ENCODE results near the gene SMURF2. TPM values are rescaled to one million over a fixed set of nuclear protein-coding genes. Genes with fewer than 3 reads are reported as not detected.
A peak's percentile ranks its signal among the peaks of the same experiment; 100 is the strongest.
"Not testable (repeated sequence)": the region's sequence is repeated elsewhere in the genome, so short reads cannot be mapped to it uniquely, and the experiment has no call there.

Gene SMURF2
- polyA plus RNA-seq, 4 donors = 8.0 to 20.1 (median 12.9) TPM

- not testable (repeated sequence) for H3K27me3 ChIP-seq (ENCODE audit: control insufficient read depth in 3 of 3, insufficient read depth in 3 of 3, low read length in 3 of 3); H3K36me3 ChIP-seq (ENCODE audit: control insufficient read depth in 3 of 3, insufficient read depth in 2 of 3, low read depth in 1 of 3, low read length in 3 of 3); H3K9me3 ChIP-seq (ENCODE audit: control insufficient read depth in 2 of 2, insufficient read depth in 1 of 2, low read depth in 1 of 2, low read length in 1 of 2); H3K4me1 ChIP-seq (ENCODE audit: control insufficient read depth in 3 of 3, insufficient read depth in 2 of 3, low read depth in 1 of 3, low read length in 2 of 3); FAIRE-seq
- WGBS, 3 donors = 0 to 1% (median 0%) methylated on average over 36 to 37 of the region's 37 CpGs
- peak overlapping the region; percentile 68 to 95 (median 95) for H3K27ac ChIP-seq (ENCODE audit: low read depth in 1 of 3, low read length in 2 of 3)
- peak; percentile 69 to 70 for DNase-seq
- peak overlapping the region; percentile 87 to 99 (median 98) for H3K4me3 ChIP-seq (ENCODE audit: low read depth in 1 of 3, low read length in 3 of 3)
Observed at GRCh38 chr17:64660978-64661725, 955 bp downstream of the SMURF2 start.

GRCh38 chr17:64660195-64660977, 1.7 kb downstream of the SMURF2 start:
- WGBS, 3 donors = 3 to 20% (median 6%) methylated on average over 11 of the region's 11 CpGs
- not testable (repeated sequence) for FAIRE-seq

GRCh38 chr17:64658931-64659330, 3.2 kb downstream of the SMURF2 start:
- DNase-seq (no peak), FAIRE-seq (no peak)
- H3K4me1 ChIP-seq (ENCODE audit: control insufficient read depth in 3 of 3, insufficient read depth in 2 of 3, low read depth in 1 of 3, low read length in 2 of 3) = peaks cover 0 to 4% (median 4%) of the 10 kb centered on the region in 3 donors
- no peak overlapping the region for H3K4me3 ChIP-seq (ENCODE audit: low read depth in 1 of 3, low read length in 3 of 3)
- H3K36me3 ChIP-seq (ENCODE audit: control insufficient read depth in 3 of 3, insufficient read depth in 2 of 3, low read depth in 1 of 3, low read length in 3 of 3) = peaks cover 0 to 5% (median 0%) of the 10 kb centered on the region in 3 donors
- peaks cover 0 to 8% of the 10 kb centered on the region in 2 donors for H3K9me3 ChIP-seq (ENCODE audit: control insufficient read depth in 2 of 2, insufficient read depth in 1 of 2, low read depth in 1 of 2, low read length in 1 of 2)
- peak overlapping the region in 1 of 3 donors; percentile 16 for H3K27ac ChIP-seq (ENCODE audit: low read depth in 1 of 3, low read length in 2 of 3)
- no peaks in the 10 kb centered on the region for H3K27me3 ChIP-seq (ENCODE audit: control insufficient read depth in 3 of 3, insufficient read depth in 3 of 3, low read length in 3 of 3)

More at GRCh38 chr17:64660195-64660977, 1.7 kb downstream of the SMURF2 start:
- not testable (repeated sequence) for H3K4me1 ChIP-seq (ENCODE audit: control insufficient read depth in 3 of 3, insufficient read depth in 2 of 3, low read depth in 1 of 3, low read length in 2 of 3); H3K36me3 ChIP-seq (ENCODE audit: control insufficient read depth in 3 of 3, insufficient read depth in 2 of 3, low read depth in 1 of 3, low read length in 3 of 3); H3K27me3 ChIP-seq (ENCODE audit: control insufficient read depth in 3 of 3, insufficient read depth in 3 of 3, low read length in 3 of 3); H3K9me3 ChIP-seq (ENCODE audit: control insufficient read depth in 2 of 2, insufficient read depth in 1 of 2, low read depth in 1 of 2, low read length in 1 of 2)
- peak; percentile 42 to 58 for DNase-seq
- Histone ChIP-seq H3K27ac (ENCODE audit: low read depth in 1 of 3, low read length in 2 of 3) (peak overlapping the region; percentile 8 to 95 (median 68)), H3K4me3 (ENCODE audit: low read depth in 1 of 3, low read length in 3 of 3) (peak overlapping the region in 2 of 3 donors; percentile 87 to 98)

GRCh38 chr17:64657610-64658125, 4.4 kb downstream of the SMURF2 start:
- no peak for FAIRE-seq
- no peak overlapping the region for H3K27ac ChIP-seq (ENCODE audit: low read depth in 1 of 3, low read length in 2 of 3)

GRCh38 chr17:64655704-64656103, 6.4 kb downstream of the SMURF2 start:
- Histone ChIP-seq H3K4me1 (ENCODE audit: control insufficient read depth in 3 of 3, insufficient read depth in 2 of 3, low read depth in 1 of 3, low read length in 2 of 3) (peaks cover 0 to 4% (median 0%) of the 10 kb centered on the region in 3 donors), H3K36me3 (ENCODE audit: control insufficient read depth in 3 of 3, insufficient read depth in 2 of 3, low read depth in 1 of 3, low read length in 3 of 3) (peaks cover 0 to 10% (median 0%) of the 10 kb centered on the region in 3 donors), H3K9me3 (ENCODE audit: control insufficient read depth in 2 of 2, insufficient read depth in 1 of 2, low read depth in 1 of 2, low read length in 1 of 2) (peaks cover 0 to 8% of the 10 kb centered on the region in 2 donors), H3K4me3 (ENCODE audit: low read depth in 1 of 3, low read length in 3 of 3) (no peak overlapping the region), H3K27me3 (ENCODE audit: control insufficient read depth in 3 of 3, insufficient read depth in 3 of 3, low read length in 3 of 3) (no peaks in the 10 kb centered on the region), H3K27ac (ENCODE audit: low read depth in 1 of 3, low read length in 2 of 3) (no peak overlapping the region)
- DNase-seq (no peak), FAIRE-seq (no peak)
- WGBS, 3 donors = 97 to 100% (median 100%) methylated on average over 2 of the region's 2 CpGs

More at GRCh38 chr17:64657610-64658125, 4.4 kb downstream of the SMURF2 start:
- peaks cover 0 to 4% (median 3%) of the 10 kb centered on the region in 3 donors for H3K4me1 ChIP-seq (ENCODE audit: control insufficient read depth in 3 of 3, insufficient read depth in 2 of 3, low read depth in 1 of 3, low read length in 2 of 3)
- 79 to 83% (median 81%) methylated on average over 6 of the region's 6 CpGs for WGBS, 3 donors
- peaks cover 0 to 8% of the 10 kb centered on the region in 2 donors for H3K9me3 ChIP-seq (ENCODE audit: control insufficient read depth in 2 of 2, insufficient read depth in 1 of 2, low read depth in 1 of 2, low read length in 1 of 2)
- no peak for DNase-seq
- no peak overlapping the region for H3K4me3 ChIP-seq (ENCODE audit: low read depth in 1 of 3, low read length in 3 of 3)
- no peaks in the 10 kb centered on the region for H3K27me3 ChIP-seq (ENCODE audit: control insufficient read depth in 3 of 3, insufficient read depth in 3 of 3, low read length in 3 of 3)
- H3K36me3 ChIP-seq (ENCODE audit: control insufficient read depth in 3 of 3, insufficient read depth in 2 of 3, low read depth in 1 of 3, low read length in 3 of 3) = peaks cover 0 to 5% (median 0%) of the 10 kb centered on the region in 3 donors

- Histone ChIP-seq H3K27ac (ENCODE audit: low read depth in 1 of 3, low read length in 2 of 3) (no peak overlapping the region), H3K36me3 (ENCODE audit: control insufficient read depth in 3 of 3, insufficient read depth in 2 of 3, low read depth in 1 of 3, low read length in 3 of 3) (peaks cover 0 to 10% (median 0%) of the 10 kb centered on the region in 3 donors), H3K27me3 (ENCODE audit: control insufficient read depth in 3 of 3, insufficient read depth in 3 of 3, low read length in 3 of 3) (no peaks in the 10 kb centered on the region), H3K4me3 (ENCODE audit: low read depth in 1 of 3, low read length in 3 of 3) (no peak overlapping the region), H3K9me3 (ENCODE audit: control insufficient read depth in 2 of 2, insufficient read depth in 1 of 2, low read depth in 1 of 2, low read length in 1 of 2) (peaks cover 0 to 8% of the 10 kb centered on the region in 2 donors), H3K4me1 (ENCODE audit: control insufficient read depth in 3 of 3, insufficient read depth in 2 of 3, low read depth in 1 of 3, low read length in 2 of 3) (no peaks in the 10 kb centered on the region)
- 74 to 87% (median 76%) methylated on average over 4 of the region's 4 CpGs for whole genome bisulfite sequencing, 3 donors
- no peak for DNase-seq
- no peak for FAIRE-seq
Observed at GRCh38 chr17:64653985-64654355, 8.1 kb downstream of the SMURF2 start.

GRCh38 chr17:64653325-64653984, 8.7 kb downstream of the SMURF2 start:
- H3K27ac ChIP-seq (ENCODE audit: low read depth in 1 of 3, low read length in 2 of 3) = no peak overlapping the region
- 68 to 85% (median 79%) methylated on average over 6 of the region's 6 CpGs for WGBS, 3 donors
- DNase-seq (no peak), FAIRE-seq (no peak)
- H3K36me3 ChIP-seq (ENCODE audit: control insufficient read depth in 3 of 3, insufficient read depth in 2 of 3, low read depth in 1 of 3, low read length in 3 of 3) = peaks cover 0 to 10% (median 0%) of the 10 kb centered on the region in 3 donors
- peaks cover 0 to 8% of the 10 kb centered on the region in 2 donors for H3K9me3 ChIP-seq (ENCODE audit: control insufficient read depth in 2 of 2, insufficient read depth in 1 of 2, low read depth in 1 of 2, low read length in 1 of 2)
- H3K4me3 ChIP-seq (ENCODE audit: low read depth in 1 of 3, low read length in 3 of 3) = no peak overlapping the region
- H3K27me3 ChIP-seq (ENCODE audit: control insufficient read depth in 3 of 3, insufficient read depth in 3 of 3, low read length in 3 of 3) = no peaks in the 10 kb centered on the region
- H3K4me1 ChIP-seq (ENCODE audit: control insufficient read depth in 3 of 3, insufficient read depth in 2 of 3, low read depth in 1 of 3, low read length in 2 of 3) = peaks cover 0 to 1% (median 0%) of the 10 kb centered on the region in 3 donors

GRCh38 chr17:64651889-64652288, 10.2 kb downstream of the SMURF2 start:
- no peak overlapping the region for H3K27ac ChIP-seq (ENCODE audit: low read depth in 1 of 3, low read length in 2 of 3)
- H3K27me3 ChIP-seq (ENCODE audit: control insufficient read depth in 3 of 3, insufficient read depth in 3 of 3, low read length in 3 of 3) = no peaks in the 10 kb centered on the region
- DNase-seq = no peak
- peaks cover 0 to 8% of the 10 kb centered on the region in 2 donors for H3K9me3 ChIP-seq (ENCODE audit: control insufficient read depth in 2 of 2, insufficient read depth in 1 of 2, low read depth in 1 of 2, low read length in 1 of 2)
- peaks cover 0 to 12% (median 0%) of the 10 kb centered on the region in 3 donors for H3K36me3 ChIP-seq (ENCODE audit: control insufficient read depth in 3 of 3, insufficient read depth in 2 of 3, low read depth in 1 of 3, low read length in 3 of 3)
- no peak for FAIRE-seq
- 61 to 69% (median 61%) methylated on average over 3 of the region's 3 CpGs for WGBS, 3 donors
- peaks cover 0 to 2% (median 0%) of the 10 kb centered on the region in 3 donors for H3K4me1 ChIP-seq (ENCODE audit: control insufficient read depth in 3 of 3, insufficient read depth in 2 of 3, low read depth in 1 of 3, low read length in 2 of 3)
- no peak overlapping the region for H3K4me3 ChIP-seq (ENCODE audit: low read depth in 1 of 3, low read length in 3 of 3)

Measured in small intestine (tissue), 7 donors.